GM12875 (cell line): ENCODE results near the gene MGRN1.
"Not testable (repeated sequence)": the region's sequence is repeated elsewhere in the genome, so short reads cannot be mapped to it uniquely, and the experiment has no call there.

Experiments
- H3K4me3 ChIP-seq: one replicate; pipeline ENCODE4 v1.5.1; 2011; ENCODE audit warnings: low read depth, low read length, control low read depth
- TF ChIP-seq, protein P1 (sequence below): IDR thresholded peaks from 2 replicates; pipeline ENCODE4 v1.5.1; 2011; ENCODE audit warnings: low read depth, mild to moderate bottlenecking, control low read depth, inconsistent platforms, low read length, moderate library complexity, borderline replicate concordance; ENCODE audit not compliant: insufficient read depth

Gene MGRN1

DNA sequence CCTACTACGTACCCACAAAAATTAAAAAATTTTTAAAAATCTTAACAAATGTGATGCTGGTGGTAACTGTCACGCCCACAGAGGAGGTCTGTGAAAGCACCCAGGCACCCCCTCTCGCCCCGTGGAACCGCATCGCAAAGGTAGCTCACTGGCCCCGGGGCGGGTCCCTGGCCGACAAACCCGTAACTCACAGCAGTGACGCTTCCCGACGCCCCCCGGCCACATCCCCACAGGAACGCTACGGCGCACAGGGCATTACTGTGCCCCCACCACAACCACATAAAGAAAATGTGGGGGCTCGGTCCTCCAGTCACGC lies 109.1 kb downstream of the MGRN1 start:
- H3K4me3 ChIP-seq, result peak overlapping the region; percentile 89
- TF ChIP-seq, protein P1, sequence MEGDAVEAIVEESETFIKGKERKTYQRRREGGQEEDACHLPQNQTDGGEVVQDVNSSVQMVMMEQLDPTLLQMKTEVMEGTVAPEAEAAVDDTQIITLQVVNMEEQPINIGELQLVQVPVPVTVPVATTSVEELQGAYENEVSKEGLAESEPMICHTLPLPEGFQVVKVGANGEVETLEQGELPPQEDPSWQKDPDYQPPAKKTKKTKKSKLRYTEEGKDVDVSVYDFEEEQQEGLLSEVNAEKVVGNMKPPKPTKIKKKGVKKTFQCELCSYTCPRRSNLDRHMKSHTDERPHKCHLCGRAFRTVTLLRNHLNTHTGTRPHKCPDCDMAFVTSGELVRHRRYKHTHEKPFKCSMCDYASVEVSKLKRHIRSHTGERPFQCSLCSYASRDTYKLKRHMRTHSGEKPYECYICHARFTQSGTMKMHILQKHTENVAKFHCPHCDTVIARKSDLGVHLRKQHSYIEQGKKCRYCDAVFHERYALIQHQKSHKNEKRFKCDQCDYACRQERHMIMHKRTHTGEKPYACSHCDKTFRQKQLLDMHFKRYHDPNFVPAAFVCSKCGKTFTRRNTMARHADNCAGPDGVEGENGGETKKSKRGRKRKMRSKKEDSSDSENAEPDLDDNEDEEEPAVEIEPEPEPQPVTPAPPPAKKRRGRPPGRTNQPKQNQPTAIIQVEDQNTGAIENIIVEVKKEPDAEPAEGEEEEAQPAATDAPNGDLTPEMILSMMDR, result no peak

DNA sequence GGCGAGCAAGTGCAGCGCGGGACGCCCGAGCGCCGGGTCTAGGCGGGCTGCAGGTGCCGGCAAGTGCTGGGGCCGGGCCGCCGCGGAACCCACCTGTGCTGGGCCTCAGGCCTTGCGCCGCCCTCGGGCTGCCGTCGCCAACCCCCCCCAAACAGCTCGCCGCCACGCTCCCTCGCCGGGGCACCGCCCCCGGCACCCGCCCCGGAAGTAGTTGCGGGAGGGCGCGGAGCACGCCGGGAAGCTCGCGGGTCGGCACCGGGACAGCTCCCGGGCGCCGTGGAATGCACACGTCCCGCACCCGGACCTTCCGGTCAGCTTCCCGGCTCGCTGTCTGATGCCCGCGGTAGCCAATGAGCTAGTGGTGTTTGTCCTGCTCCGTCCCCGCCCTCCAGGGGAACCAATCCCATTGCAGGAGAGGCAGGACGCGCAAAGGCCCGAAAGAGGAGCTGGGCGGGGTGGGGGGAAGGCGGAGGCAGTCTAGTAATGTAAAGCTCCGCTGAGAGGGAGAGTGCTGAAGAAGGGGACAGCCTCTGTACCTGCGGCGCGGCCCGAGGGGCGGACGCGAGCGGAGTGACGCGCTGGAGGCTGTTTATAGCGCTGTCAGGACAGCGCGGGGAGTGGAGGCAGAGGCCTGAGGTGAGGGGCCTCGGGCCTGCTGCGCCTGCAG lies 109.6 kb downstream of the MGRN1 start, which contains the start of the genes ANKS3 and DNAAF8:
ANKS3 (minus strand) TSS at position 209 of the 667 bp plus-strand sequence. CDS start 4,122 bp downstream, outside the sequence.
DNAAF8 (plus strand) TSS at position 475 of the 667 bp plus-strand sequence. CDS start 1,978 bp downstream, outside the sequence.
- TF ChIP-seq, protein P1, result no peak
- peak within 1 kb of the TSS; percentile 89 for H3K4me3 ChIP-seq

DNA sequence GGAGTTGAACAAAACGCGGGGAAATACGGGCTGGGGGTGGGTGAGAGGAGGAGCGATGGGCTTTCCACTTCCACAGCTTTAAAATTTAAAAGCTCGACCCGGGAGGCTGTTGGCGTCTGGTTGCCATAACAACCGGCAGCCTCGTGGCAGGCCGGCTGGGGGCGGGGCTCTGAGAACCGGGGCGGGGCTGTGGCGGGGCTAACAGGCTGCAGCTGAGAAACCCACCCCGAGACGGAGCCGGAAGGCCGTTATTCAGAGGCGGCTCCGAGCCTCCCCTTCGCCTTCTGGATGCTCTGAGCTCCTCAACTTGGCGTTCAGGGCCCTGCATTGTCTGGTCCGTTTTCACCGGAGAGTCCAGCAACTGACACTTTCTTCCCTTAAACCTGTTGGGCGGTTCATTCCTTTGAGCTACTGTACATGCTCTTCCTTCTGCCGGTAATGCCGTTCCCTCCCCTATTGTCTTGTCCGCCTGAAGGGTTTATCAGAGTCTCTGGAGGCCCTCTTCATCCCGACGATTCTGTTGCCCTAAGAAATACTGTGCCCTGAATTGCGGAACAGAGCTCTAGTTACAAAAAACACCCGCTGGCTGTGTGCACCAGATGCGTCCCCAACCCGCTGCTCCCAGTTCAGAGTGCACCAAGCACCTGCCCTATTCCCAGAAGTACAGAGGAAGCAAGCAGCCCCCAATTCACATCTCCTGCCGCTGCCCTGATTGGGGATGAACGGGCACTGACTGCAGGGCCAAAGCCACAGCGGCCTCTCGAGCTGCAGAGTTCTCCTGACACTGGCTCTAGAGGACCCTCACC lies 110.3 kb downstream of the MGRN1 start:
- TF ChIP-seq, protein P1, result no peak
- H3K4me3 ChIP-seq, result peak overlapping the region; percentile 89

DNA sequence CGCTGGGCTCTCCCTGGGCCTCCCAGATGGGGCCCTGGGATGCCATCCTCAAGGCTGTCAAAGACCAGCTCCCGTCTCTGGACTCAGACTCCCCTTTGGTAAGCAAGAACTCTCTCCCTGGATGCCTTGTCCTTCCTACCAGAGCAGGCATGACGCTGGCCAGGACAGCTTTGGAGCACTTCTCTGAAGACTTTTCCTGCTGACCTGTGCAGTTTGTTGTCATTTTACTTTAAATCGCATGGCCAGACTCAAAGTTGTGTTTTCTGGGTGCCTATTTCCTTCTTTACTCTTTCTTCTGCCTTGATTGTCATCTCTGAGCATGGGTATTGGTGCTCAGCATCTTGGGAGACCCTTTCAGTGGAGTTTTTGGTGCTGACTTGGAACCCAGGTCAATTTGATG lies 111.9 kb downstream of the MGRN1 start:
- TF ChIP-seq, protein P1, result no peak
- no peak overlapping the region for H3K4me3 ChIP-seq

DNA sequence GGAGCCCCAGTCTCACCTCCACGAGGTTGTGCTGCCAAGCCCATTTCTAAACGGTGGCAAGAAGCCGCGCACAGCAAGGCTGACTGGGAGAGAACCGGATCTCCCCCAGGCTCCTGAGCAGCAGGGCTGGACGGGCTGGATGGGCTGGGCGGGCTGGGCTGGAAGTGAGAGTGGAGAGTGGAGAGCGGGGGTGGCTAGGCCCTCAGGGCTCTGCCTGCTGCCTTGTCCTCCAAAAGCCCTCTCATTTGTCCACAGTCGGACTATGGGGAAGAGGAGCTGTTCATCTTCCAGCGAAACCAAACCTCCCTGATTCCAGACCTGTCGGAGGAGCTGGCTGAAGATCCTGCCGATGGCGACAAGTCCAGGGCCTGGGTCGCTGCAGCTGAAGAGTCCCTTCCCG lies 112.9 kb downstream of the MGRN1 start:
- TF ChIP-seq, protein P1, result no peak
- no peak overlapping the region for H3K4me3 ChIP-seq

DNA sequence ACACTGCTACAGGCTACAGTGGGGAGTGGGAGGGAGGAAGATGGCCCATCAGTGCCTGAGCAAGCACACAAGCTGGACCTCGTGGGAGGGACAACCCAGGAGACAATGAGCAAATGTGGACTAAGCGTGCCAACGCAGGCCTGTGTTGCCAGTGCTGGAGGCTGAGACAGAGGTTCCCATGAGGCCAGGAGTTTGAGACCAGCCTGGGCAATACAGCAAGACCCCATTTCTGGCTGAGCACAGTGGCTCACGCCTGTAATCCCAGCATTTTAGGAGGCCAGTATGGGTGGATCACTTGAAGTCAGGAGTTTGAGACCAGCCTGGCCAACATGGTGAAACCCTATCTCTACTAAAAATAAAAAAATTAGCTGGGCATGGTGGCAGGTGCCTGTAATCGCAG lies 113.7 kb downstream of the MGRN1 start:
- not testable (repeated sequence) for H3K4me3 ChIP-seq
